Stimulated activated CD4-positive, alpha-beta T cell treated with anti-CD3 and anti-CD28 coated beads, Interleukin-1b, Interleukin-23, amount 100 ng/mL, for 24 hours (primary cell): ENCODE measurements around the gene KRT85.
A peak's percentile ranks its signal among the peaks of the same experiment; 100 is the strongest.

Source experiments
- DNase-seq, 4 experiments: peaks; one replicate each; pipeline ENCODE4 v3.0.0-alpha.2; 2020; ENCODE audit warnings: low read depth in 4 of 4, low spot score in 1 of 4

The KRT85 gene

GRCh38 chr12:52395761-52396434, 28.6 kb upstream of the KRT85 start:
- DNase-seq = peak in 1 of 4 experiments; percentile 3

- no peak for DNase-seq
Measured at GRCh38 chr12:52394836-52395405, 27.6 kb upstream of the KRT85 start.

GRCh38 chr12:52392465-52393007, 25.3 kb upstream of the KRT85 start:
- no peak for DNase-seq

GRCh38 chr12:52391618-52392002, 24.3 kb upstream of the KRT85 start:
- no peak for DNase-seq

GRCh38 chr12:52390739-52391617, 23.7 kb upstream of the KRT85 start:
- DNase-seq = peak in 1 of 4 experiments; percentile 4

- DNase-seq = no peak
Measured at GRCh38 chr12:52389313-52390207, 22.3 kb upstream of the KRT85 start.

- no peak for DNase-seq
Measured at GRCh38 chr12:52387859-52388258, 20.6 kb upstream of the KRT85 start.

GRCh38 chr12:52385226-52385702, 18.0 kb upstream of the KRT85 start, which contains the start of gene KRT84:
Gene KRT84, minus strand, starts transcription at chr12:52385652. Its CDS starts 67 bp downstream, at chr12:52385585.
- no peak for DNase-seq

GRCh38 chr12:52383331-52383730, 16.1 kb upstream of the KRT85 start:
- DNase-seq = no peak

GRCh38 chr12:52382854-52383253, 15.6 kb upstream of the KRT85 start:
- no peak for DNase-seq

- no peak for DNase-seq
Measured at GRCh38 chr12:52381206-52381605, 13.9 kb upstream of the KRT85 start.

- DNase-seq = no peak
Measured at GRCh38 chr12:52380271-52380694, 13.0 kb upstream of the KRT85 start.

- DNase-seq = no peak
Measured at GRCh38 chr12:52379536-52379935, 12.3 kb upstream of the KRT85 start.

GRCh38 chr12:52378091-52378490, 10.8 kb upstream of the KRT85 start:
- no peak for DNase-seq

GRCh38 chr12:52377266-52377665, 10.0 kb upstream of the KRT85 start:
- DNase-seq = no peak

GRCh38 chr12:52372216-52373154, 5.2 kb upstream of the KRT85 start:
- peak in 3 of 4 experiments; percentile 5 to 33 (median 14) for DNase-seq

- DNase-seq = no peak
Measured at GRCh38 chr12:52371716-52372115, 4.4 kb upstream of the KRT85 start.

GRCh38 chr12:52370926-52371608, 3.8 kb upstream of the KRT85 start:
- DNase-seq = no peak

GRCh38 chr12:52369809-52370208, 2.5 kb upstream of the KRT85 start:
- DNase-seq = no peak
